Panc1 (cell line): Measurements from ENCODE around the gene IFT172. TPM values are rescaled to one million over a fixed set of nuclear protein-coding genes. Genes with fewer than 3 reads are reported as not detected.

Experiments
- ATAC-seq: fragments of 200-7000 bp; cut with Tn5 transposase; 2 replicates; pipeline ENCODE4 v1.9.1; 2020; ENCODE audit warnings: mild to moderate bottlenecking, moderate library complexity
- BruUV-seq: library from RNA; stranded (reverse); fragments of 400-500 nt; replicated peaks from 2 replicates; lab custom pipeline; 2021; lab: Mats Ljungman, UMichigan
- CTCF ChIA-PET: fragments of 300-600 bp; sonication (Branson Sonifier 250); formaldehyde crosslinking; loops from one replicate; lab custom pipeline; 2022; ENCODE audit warnings: antibody characterized with exemption; lab: Charles Lee
- POLR2A ChIA-PET: fragments of 300-600 bp; sonication (Branson Sonifier 250); formaldehyde crosslinking; loops from one replicate; lab custom pipeline; 2022; ENCODE audit warnings: antibody characterized with exemption; lab: Charles Lee
- DNase-seq: peaks from one replicate; pipeline ENCODE4 v3.0.0-alpha.2; 2010; ENCODE audit warnings: low read depth, low spot score
- H3K27ac ChIP-seq: 2 replicates; pipeline ENCODE4 v1.5.1; 2011; ENCODE audit warnings: mild to moderate bottlenecking, low read length, inconsistent platforms
- H3K27me3 ChIP-seq: fragments of 200-500 bp; sonication (Bioruptor generic); 2 replicates; pipeline ENCODE4 v1.6.0; 2014; ENCODE audit warnings: low read length, inconsistent platforms; ENCODE audit not compliant: control insufficient read depth, insufficient read depth
- H3K36me3 ChIP-seq: fragments of 200-500 bp; sonication (Bioruptor generic); 2 replicates; pipeline ENCODE4 v1.5.1; 2014; ENCODE audit warnings: inconsistent platforms, mild to moderate bottlenecking, low read length, moderate library complexity; ENCODE audit not compliant: control insufficient read depth, insufficient read depth
- H3K4me1 ChIP-seq: 2 replicates; pipeline ENCODE4 v1.5.1; 2011; ENCODE audit warnings: inconsistent platforms, mild to moderate bottlenecking, low read length, moderate library complexity; ENCODE audit not compliant: control insufficient read depth, insufficient read depth
- H3K4me3 ChIP-seq, 2 experiments: 2 replicates each; pipeline ENCODE4 v1.5.1; 2011 to 2012; ENCODE audit warnings: low read depth in 2 of 2, low read length in 2 of 2, mild to moderate bottlenecking in 2 of 2, inconsistent platforms in 1 of 2, moderate library complexity in 1 of 2
- H3K9me3 ChIP-seq: fragments of 200-500 bp; sonication (Bioruptor generic); 2 replicates; pipeline ENCODE4 v1.5.1; 2014; ENCODE audit warnings: low read depth, mild to moderate bottlenecking, inconsistent platforms, low read length, moderate library complexity; ENCODE audit not compliant: control insufficient read depth, insufficient read depth
- CTCF ChIP-seq: fragments of 450-650 bp; IDR thresholded peaks from 2 replicates; pipeline ENCODE4 v1.5.1; 2017; ENCODE audit warnings: mild to moderate bottlenecking
- POLR2AphosphoS5 ChIP-seq: IDR thresholded peaks from 2 replicates; pipeline ENCODE4 v1.6.1; 2012; ENCODE audit warnings: mild to moderate bottlenecking, low read depth, low read length, moderate library complexity
- REST ChIP-seq, 2 experiments: IDR thresholded peaks; 2 replicates each; pipeline ENCODE4 v1.6.1; 2011 to 2012; ENCODE audit warnings: low read depth in 2 of 2, control low read depth in 1 of 2, low read length in 1 of 2, mild to moderate bottlenecking in 1 of 2, moderate library complexity in 1 of 2; ENCODE audit not compliant: insufficient read depth in 1 of 2
- SIN3A ChIP-seq: IDR thresholded peaks from 2 replicates; pipeline ENCODE4 v1.6.1; 2012; ENCODE audit warnings: low read depth, mild to moderate bottlenecking, low read length, moderate library complexity, borderline replicate concordance; ENCODE audit not compliant: insufficient read depth
- TCF7L2 ChIP-seq: IDR thresholded peaks from 2 replicates; pipeline ENCODE4 v1.6.1; 2011; ENCODE audit warnings: mild to moderate bottlenecking, low read depth, low read length, inconsistent platforms
- in situ Hi-C: cut with HindIII; loops from 2 replicates; pipeline ENCODE4 v1.10.0; 2016; ENCODE audit warnings: low sequenced_read_pairs, low pct_unique_long_range_greater_than_20kb
- intact Hi-C: fragments of 100-400 bp; cut with micrococcal nuclease; formaldehyde crosslinking; loops from one replicate; pipeline ENCODE4 v1.10.0; 2022; ENCODE audit not compliant: unreplicated experiment
- total RNA-seq: library from RNA; stranded (reverse); gene quantifications from one replicate; pipeline ENCODE4 v1.2.1, GENCODE V29; 2021; ENCODE audit not compliant: unreplicated experiment

IFT172 gene
- total RNA-seq, 1 experiment from 2014 or later: 16.7 TPM

DNA sequence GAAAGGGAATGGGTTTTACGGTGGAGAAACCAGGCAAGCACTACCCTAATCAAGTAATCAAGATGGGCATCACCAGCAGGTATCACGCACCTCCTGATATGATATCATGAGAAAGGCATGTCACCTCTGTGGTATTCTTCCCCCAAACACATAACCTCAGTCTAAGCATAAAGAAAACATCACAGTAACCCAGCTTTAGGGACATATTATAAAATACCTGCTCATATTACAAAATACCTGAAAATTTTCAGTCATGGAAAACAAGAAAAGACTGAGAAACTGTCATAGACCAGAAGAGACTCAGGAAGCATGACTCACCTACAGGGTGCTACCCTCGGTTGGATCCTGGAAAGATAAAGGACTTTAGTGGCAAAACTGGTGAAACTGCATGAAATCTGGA, 37.6 kb upstream of the IFT172 start:
- CTCF ChIA-PET: no interaction called here
- in situ Hi-C loops: no loop called here

GRCh38 chr2:27522400-27522945, 32.9 kb upstream of the IFT172 start:
- Histone ChIP-seq H3K36me3 (no peaks in the 10 kb centered on the region), H3K27me3 (no peaks in the 10 kb centered on the region), H3K9me3 (no peaks in the 10 kb centered on the region), H3K4me3 (no peak overlapping the region), H3K4me1 (no peaks in the 10 kb centered on the region), H3K27ac (no peak overlapping the region)
- ChIA-PET POLR2A (interaction anchor here (0.6 kb wide), 1 partner anchor 321 kb away, joined by 11 read pairs; no protein-coding TSS in a partner anchor), CTCF (no interaction called here)
- intact Hi-C loops (no loop called here), in situ Hi-C loops (no loop called here)
- no peak for TF ChIP-seq SIN3A
- TF ChIP-seq TCF7L2: no peak
- TF ChIP-seq CTCF: no peak; the same call in 1 of the 2 replicates
- TF ChIP-seq POLR2AphosphoS5: no peak
- no peak for TF ChIP-seq REST (IDR thresholded peaks at IDR 0.05; ENCODE audit: insufficient read depth in 1 of 2, low read depth in 2 of 2, low read length in 1 of 2)
- ATAC-seq (no peak; the same call in 1 of the 2 replicates), DNase-seq (no peak)
- no TSS peak for BruUV-seq

More for the DNA sequence above, 37.6 kb upstream of the IFT172 start:
- POLR2A ChIA-PET: no interaction called here
- Histone ChIP-seq H3K4me3 (no peak overlapping the region), H3K27me3 (no peaks in the 10 kb centered on the region), H3K4me1 (no peaks in the 10 kb centered on the region), H3K27ac (no peak overlapping the region), H3K36me3 (no peaks in the 10 kb centered on the region), H3K9me3 (no peaks in the 10 kb centered on the region)
- no peak for TF ChIP-seq TCF7L2
- no peak for TF ChIP-seq REST (IDR thresholded peaks at IDR 0.05; ENCODE audit: insufficient read depth in 1 of 2, low read depth in 2 of 2, low read length in 1 of 2)
- no peak for TF ChIP-seq POLR2AphosphoS5
- TF ChIP-seq CTCF: no peak
- no peak for TF ChIP-seq SIN3A
- ATAC-seq (no peak), DNase-seq (no peak)
- intact Hi-C loops: no loop called here
- no TSS peak for BruUV-seq
